ENCODE measurements around the gene RGP1.

DNA sequence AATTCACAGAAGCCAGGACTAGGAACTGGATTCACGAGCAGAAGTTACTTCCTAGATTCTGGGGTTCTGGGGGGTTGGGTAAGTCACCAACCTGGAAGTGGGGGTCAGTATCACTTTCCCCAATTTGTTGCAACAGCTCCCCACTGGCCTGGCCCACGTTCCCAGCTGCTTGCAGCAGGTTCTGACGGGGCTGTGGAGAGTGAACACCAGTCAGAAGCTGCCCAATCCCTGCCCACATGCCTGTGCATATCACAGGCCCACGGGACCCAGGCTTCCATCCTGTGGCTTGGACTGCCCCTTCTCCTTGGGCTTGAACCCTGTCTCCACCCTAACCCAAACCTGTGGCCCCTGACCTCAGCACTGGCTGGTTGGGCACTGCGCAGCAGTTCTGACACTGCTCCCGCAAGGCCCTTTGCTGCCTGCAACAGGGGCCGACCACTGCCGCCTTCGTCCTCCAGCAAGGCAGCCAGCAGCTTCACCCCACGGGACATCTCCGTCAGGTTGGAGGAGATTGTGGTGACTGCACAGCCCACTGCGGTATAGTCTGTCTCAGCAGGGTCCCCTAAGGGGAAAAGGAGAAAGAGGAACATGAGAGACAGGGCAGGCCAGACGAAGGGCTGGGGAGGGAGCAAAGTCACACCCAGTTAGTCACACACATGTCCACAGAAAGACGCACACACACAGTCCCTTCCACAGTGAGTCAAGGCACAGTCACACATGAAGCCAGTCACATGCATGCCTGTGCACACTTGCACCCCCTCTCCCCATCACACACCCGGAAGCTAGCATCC lies 30.2 kb upstream of the RGP1 start:
- TF ChIP-seq EZH2phosphoT487 (IDR thresholded peaks at IDR 0.05; ENCODE audit: borderline replicate concordance, low read depth, low read length): no peak
- TF ChIP-seq, protein P1, sequence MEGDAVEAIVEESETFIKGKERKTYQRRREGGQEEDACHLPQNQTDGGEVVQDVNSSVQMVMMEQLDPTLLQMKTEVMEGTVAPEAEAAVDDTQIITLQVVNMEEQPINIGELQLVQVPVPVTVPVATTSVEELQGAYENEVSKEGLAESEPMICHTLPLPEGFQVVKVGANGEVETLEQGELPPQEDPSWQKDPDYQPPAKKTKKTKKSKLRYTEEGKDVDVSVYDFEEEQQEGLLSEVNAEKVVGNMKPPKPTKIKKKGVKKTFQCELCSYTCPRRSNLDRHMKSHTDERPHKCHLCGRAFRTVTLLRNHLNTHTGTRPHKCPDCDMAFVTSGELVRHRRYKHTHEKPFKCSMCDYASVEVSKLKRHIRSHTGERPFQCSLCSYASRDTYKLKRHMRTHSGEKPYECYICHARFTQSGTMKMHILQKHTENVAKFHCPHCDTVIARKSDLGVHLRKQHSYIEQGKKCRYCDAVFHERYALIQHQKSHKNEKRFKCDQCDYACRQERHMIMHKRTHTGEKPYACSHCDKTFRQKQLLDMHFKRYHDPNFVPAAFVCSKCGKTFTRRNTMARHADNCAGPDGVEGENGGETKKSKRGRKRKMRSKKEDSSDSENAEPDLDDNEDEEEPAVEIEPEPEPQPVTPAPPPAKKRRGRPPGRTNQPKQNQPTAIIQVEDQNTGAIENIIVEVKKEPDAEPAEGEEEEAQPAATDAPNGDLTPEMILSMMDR (conservative IDR thresholded peaks at IDR 0.05; ENCODE audit: low read length): no peak
